Naive B cell (primary cell): ENCODE results near the gene CCK. TPM values are rescaled to one million over a fixed set of nuclear protein-coding genes. Genes with fewer than 3 reads are reported as not detected.
A peak's percentile ranks its signal among the peaks of the same experiment; 100 is the strongest.

Experiments used
- ATAC-seq, 2 donors: fragments of 150-1000 bp; cut with Tn5 transposase; 2 replicates each; pipeline ENCODE4 v1.10.0; 2021; ENCODE audit warnings: low read depth in 2 of 2, mild to moderate bottlenecking in 2 of 2, moderate library complexity in 2 of 2
- DNase-seq: peaks from one replicate; pipeline ENCODE4 v3.0.0; 2022
- H3K27ac Mint-ChIP-seq, 6 donors: one replicate each; pipeline ENCODE4 v1.8.0; 2020 to 2022; ENCODE audit warnings: mild to moderate bottlenecking in 6 of 6, mixed read lengths in 6 of 6, moderate library complexity in 5 of 6, inconsistent platforms in 2 of 6
- H3K27me3 Mint-ChIP-seq, 3 donors: one replicate each; pipeline ENCODE4 v1.8.0; 2021 to 2022; ENCODE audit warnings: mixed read lengths in 3 of 3, mild to moderate bottlenecking in 1 of 3
- H3K36me3 Mint-ChIP-seq, 2 donors: one replicate each; pipeline ENCODE4 v1.8.0; 2020 to 2022; ENCODE audit warnings: mixed read lengths in 2 of 2, inconsistent platforms in 1 of 2, mild to moderate bottlenecking in 1 of 2
- H3K4me1 Mint-ChIP-seq, 3 donors: one replicate each; pipeline ENCODE4 v1.8.0; 2020 to 2022; ENCODE audit warnings: mixed read lengths in 3 of 3, inconsistent platforms in 1 of 3, mild to moderate bottlenecking in 1 of 3, moderate library complexity in 1 of 3
- H3K4me3 Mint-ChIP-seq, 8 donors: one replicate each; pipeline ENCODE4 v1.8.0; 2020 to 2022; ENCODE audit warnings: mild to moderate bottlenecking in 8 of 8, mixed read lengths in 8 of 8, moderate library complexity in 8 of 8, inconsistent platforms in 2 of 8
- H3K9me3 Mint-ChIP-seq, 7 donors: one replicate each; pipeline ENCODE4 v1.8.0; 2020 to 2022; ENCODE audit warnings: mixed read lengths in 7 of 7, mild to moderate bottlenecking in 5 of 7, inconsistent platforms in 2 of 7, moderate library complexity in 1 of 7
- polyA plus RNA-seq, 6 donors: library from polyadenylated mRNA; unstranded; fragments of 300-500 nt; fragmentation: Illumina TruSeq; gene quantifications; one replicate each; pipeline ENCODE4 v1.2.3, GENCODE V29; 2021; ENCODE audit warnings: low read depth in 6 of 6

Gene CCK
- polyA plus RNA-seq, 6 donors from 2014 or later: not detected

- Mint-ChIP-seq H3K27ac (peak overlapping the region; percentile 22 to 90 (median 74)), H3K36me3 (peaks cover 9 to 12% of the 10 kb centered on the region in 2 donors), H3K4me1 (peaks cover 53 to 66% (median 64%) of the 10 kb centered on the region in 3 donors), H3K27me3 (no peaks in the 10 kb centered on the region), H3K9me3 (no peaks in the 10 kb centered on the region), H3K4me3 (peak overlapping the region; percentile 39 to 80 (median 63))
- ATAC-seq: no peak
- no peak for DNase-seq
Observed at GRCh38 chr3:42216302-42216701, 49.7 kb downstream of the CCK start.

- DNase-seq: no peak
- ATAC-seq: no peak
- H3K36me3 Mint-ChIP-seq: peaks cover 11 to 19% of the 10 kb centered on the region in 2 donors
- H3K27ac Mint-ChIP-seq: peak overlapping the region; percentile 19 to 93 (median 66)
- no peaks in the 10 kb centered on the region for H3K9me3 Mint-ChIP-seq
- peaks cover 53 to 67% (median 65%) of the 10 kb centered on the region in 3 donors for H3K4me1 Mint-ChIP-seq
- no peaks in the 10 kb centered on the region for H3K27me3 Mint-ChIP-seq
- peak overlapping the region in 7 of 8 donors; percentile 29 to 78 (median 60) for H3K4me3 Mint-ChIP-seq
Observed at GRCh38 chr3:42214565-42215283, 51.3 kb downstream of the CCK start.

- Mint-ChIP-seq H3K27ac (peak overlapping the region; percentile 39 to 96 (median 91)), H3K9me3 (no peaks in the 10 kb centered on the region), H3K36me3 (peaks cover 14 to 25% of the 10 kb centered on the region in 2 donors), H3K27me3 (no peaks in the 10 kb centered on the region), H3K4me1 (peaks cover 55 to 68% (median 68%) of the 10 kb centered on the region in 3 donors), H3K4me3 (peak overlapping the region in 7 of 8 donors; percentile 25 to 78 (median 60))
- DNase-seq (no peak), ATAC-seq (no peak)
Observed at GRCh38 chr3:42214064-42214463, 51.9 kb downstream of the CCK start.

GRCh38 chr3:42213417-42213816 lies 52.6 kb downstream of the CCK start:
- H3K4me3 Mint-ChIP-seq: peak overlapping the region; percentile 21 to 78 (median 62)
- DNase-seq: peak; percentile 23

GRCh38 chr3:42210726-42211125 lies 55.3 kb downstream of the CCK start:
- peaks cover 36 to 46% (median 44%) of the 10 kb centered on the region in 3 donors for H3K4me1 Mint-ChIP-seq
- ATAC-seq (no peak), DNase-seq (no peak)
- no peaks in the 10 kb centered on the region for H3K27me3 Mint-ChIP-seq
- H3K36me3 Mint-ChIP-seq: peaks cover 22 to 33% of the 10 kb centered on the region in 2 donors
- no peak overlapping the region for H3K4me3 Mint-ChIP-seq
- H3K9me3 Mint-ChIP-seq: no peaks in the 10 kb centered on the region
- H3K27ac Mint-ChIP-seq: peak overlapping the region in 1 of 6 donors; percentile 43

More at GRCh38 chr3:42213417-42213816, 52.6 kb downstream of the CCK start:
- Mint-ChIP-seq H3K4me1 (peaks cover 56 to 69% (median 68%) of the 10 kb centered on the region in 3 donors), H3K9me3 (no peaks in the 10 kb centered on the region), H3K27me3 (no peaks in the 10 kb centered on the region), H3K36me3 (peaks cover 18 to 32% of the 10 kb centered on the region in 2 donors), H3K27ac (peak overlapping the region; percentile 39 to 96 (median 91))
- peak; percentile 66 to 69 for ATAC-seq

- H3K9me3 Mint-ChIP-seq: no peaks in the 10 kb centered on the region
- peak overlapping the region in 3 of 6 donors; percentile 33 to 69 (median 43) for H3K27ac Mint-ChIP-seq
- peaks cover 20 to 33% of the 10 kb centered on the region in 2 donors for H3K36me3 Mint-ChIP-seq
Observed at GRCh38 chr3:42209917-42210316, 56.1 kb downstream of the CCK start.

More at GRCh38 chr3:42209917-42210316, 56.1 kb downstream of the CCK start:
- H3K4me1 Mint-ChIP-seq: peaks cover 30 to 41% (median 36%) of the 10 kb centered on the region in 3 donors
- H3K4me3 Mint-ChIP-seq: peak overlapping the region in 1 of 8 donors; percentile 47
- no peak for DNase-seq
- H3K27me3 Mint-ChIP-seq: no peaks in the 10 kb centered on the region
- ATAC-seq: no peak

Other genes starting within 250 kb of the CCK start
- gene TRAK1, start 174.8 kb downstream of the CCK start, polyA plus RNA-seq: 10 to 100 TPM; 20.5 to 54.1 (median 28.4) TPM
- gene LYZL4, start 144.4 kb upstream of the CCK start, polyA plus RNA-seq: not detected
- gene VIPR1, start 236.5 kb upstream of the CCK start, polyA plus RNA-seq: 1 to 10 TPM in 2 of 6 donors, under 1 TPM in 3, not detected in 1; 0.57 to 3.0 (median 0.69) TPM